ENCODE measurements around the gene NKD1.

NKD1 gene

GRCh38 chr16:50697881-50698767, 149.9 kb downstream of the NKD1 start:
- DNase-seq, result peak; percentile 48 to 65

Data from CD4-positive, alpha-beta T cell treated with Interleukin-1 beta for 1 hour (primary cell).